Glutamatergic neuron (in vitro differentiated cells): ENCODE results near the gene TNKS2. TPM values are rescaled to one million over a fixed set of nuclear protein-coding genes. Genes with fewer than 3 reads are reported as not detected.
A peak's percentile ranks its signal among the peaks of the same experiment; 100 is the strongest.

ENCODE experiments used
- DNase-seq: peaks from one replicate; pipeline ENCODE4 v3.0.0; 2022
- H3K27ac Mint-ChIP-seq: one replicate; pipeline ENCODE4 v1.8.0; 2020; ENCODE audit warnings: mild to moderate bottlenecking, mixed read lengths, inconsistent platforms; ENCODE audit not compliant: unreplicated experiment
- H3K27me3 Mint-ChIP-seq: one replicate; pipeline ENCODE4 v1.8.0; 2020; ENCODE audit warnings: mild to moderate bottlenecking, moderate library complexity, mixed read lengths, inconsistent platforms; ENCODE audit not compliant: unreplicated experiment
- H3K36me3 Mint-ChIP-seq: one replicate; pipeline ENCODE4 v1.8.0; 2020; ENCODE audit warnings: mild to moderate bottlenecking, mixed read lengths, inconsistent platforms; ENCODE audit not compliant: unreplicated experiment
- H3K4me1 Mint-ChIP-seq: one replicate; pipeline ENCODE4 v1.8.0; 2020; ENCODE audit warnings: mild to moderate bottlenecking, low read depth, mixed read lengths, inconsistent platforms; ENCODE audit not compliant: unreplicated experiment
- H3K4me3 Mint-ChIP-seq: one replicate; pipeline ENCODE4 v1.8.0; 2020; ENCODE audit warnings: mild to moderate bottlenecking, mixed read lengths, inconsistent platforms; ENCODE audit not compliant: unreplicated experiment
- H3K9me3 Mint-ChIP-seq: one replicate; pipeline ENCODE4 v1.8.0; 2020; ENCODE audit warnings: mild to moderate bottlenecking, moderate library complexity, mixed read lengths, inconsistent platforms; ENCODE audit not compliant: unreplicated experiment
- total RNA-seq: library from RNA; stranded (reverse); fragmentation: NEBNext Ultra II Directional; extraction: Animal tissue kit (Norgen Biotek cat#: 25700); gene quantifications from one replicate; pipeline ENCODE4 v1.2.1, GENCODE V29; 2021; ENCODE audit not compliant: unreplicated experiment
- TF ChIP-seq, protein P1 (sequence below): fragments of 200-600 bp; sonication (generic); IDR thresholded peaks from one replicate; pipeline ENCODE4 v1.5.0; 2021; ENCODE audit not compliant: partially characterized antibody, unreplicated experiment

The TNKS2 gene
- total RNA-seq, 1 donor from 2014 or later: 60.4 TPM

DNA sequence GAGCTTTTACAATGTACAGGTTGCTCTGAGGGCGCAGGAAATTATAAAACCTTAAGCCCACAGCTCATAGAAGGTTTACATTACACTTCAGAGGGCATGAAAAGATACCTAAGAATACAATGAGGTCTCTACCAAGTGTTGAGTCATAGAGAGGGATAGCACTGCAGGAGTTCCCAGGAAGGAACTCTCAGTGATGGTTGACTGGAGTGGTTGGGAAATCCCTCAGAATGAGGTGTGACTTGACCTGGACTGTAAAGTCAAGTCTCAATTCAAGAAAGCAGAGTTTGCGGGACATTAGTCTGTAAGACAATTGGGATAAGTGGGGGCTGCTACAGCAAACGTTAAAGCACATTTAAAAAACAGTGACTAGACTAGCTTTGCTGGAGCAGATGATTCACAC lies 21.9 kb downstream of the TNKS2 start:
- H3K36me3 Mint-ChIP-seq: no peaks in the 10 kb centered on the region
- no peak overlapping the region for H3K4me3 Mint-ChIP-seq
- no peaks in the 10 kb centered on the region for H3K27me3 Mint-ChIP-seq
- H3K9me3 Mint-ChIP-seq: peaks cover 2% of the 10 kb centered on the region
- TF ChIP-seq, protein P1, sequence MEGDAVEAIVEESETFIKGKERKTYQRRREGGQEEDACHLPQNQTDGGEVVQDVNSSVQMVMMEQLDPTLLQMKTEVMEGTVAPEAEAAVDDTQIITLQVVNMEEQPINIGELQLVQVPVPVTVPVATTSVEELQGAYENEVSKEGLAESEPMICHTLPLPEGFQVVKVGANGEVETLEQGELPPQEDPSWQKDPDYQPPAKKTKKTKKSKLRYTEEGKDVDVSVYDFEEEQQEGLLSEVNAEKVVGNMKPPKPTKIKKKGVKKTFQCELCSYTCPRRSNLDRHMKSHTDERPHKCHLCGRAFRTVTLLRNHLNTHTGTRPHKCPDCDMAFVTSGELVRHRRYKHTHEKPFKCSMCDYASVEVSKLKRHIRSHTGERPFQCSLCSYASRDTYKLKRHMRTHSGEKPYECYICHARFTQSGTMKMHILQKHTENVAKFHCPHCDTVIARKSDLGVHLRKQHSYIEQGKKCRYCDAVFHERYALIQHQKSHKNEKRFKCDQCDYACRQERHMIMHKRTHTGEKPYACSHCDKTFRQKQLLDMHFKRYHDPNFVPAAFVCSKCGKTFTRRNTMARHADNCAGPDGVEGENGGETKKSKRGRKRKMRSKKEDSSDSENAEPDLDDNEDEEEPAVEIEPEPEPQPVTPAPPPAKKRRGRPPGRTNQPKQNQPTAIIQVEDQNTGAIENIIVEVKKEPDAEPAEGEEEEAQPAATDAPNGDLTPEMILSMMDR: no peak
- no peaks in the 10 kb centered on the region for H3K4me1 Mint-ChIP-seq
- no peak overlapping the region for H3K27ac Mint-ChIP-seq
- no peak for DNase-seq

DNA sequence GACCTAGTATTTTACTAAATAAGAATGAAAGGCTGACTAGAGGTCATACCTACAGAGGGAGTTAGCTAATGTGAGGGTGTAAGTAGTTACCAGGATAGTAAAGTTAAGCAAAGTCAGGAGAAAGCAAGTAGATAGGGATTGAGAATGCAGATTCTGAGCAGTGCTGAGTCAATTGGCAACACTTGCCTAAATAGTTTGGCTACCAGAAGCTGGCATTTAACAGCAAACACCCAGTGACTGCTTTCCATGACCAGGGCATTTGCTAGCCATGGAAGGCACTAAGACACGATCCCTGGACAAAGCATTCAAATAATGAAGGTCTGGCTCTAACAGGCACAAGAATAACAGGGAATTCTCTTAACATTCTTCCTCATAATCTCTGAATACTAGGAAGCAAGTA lies 25.9 kb downstream of the TNKS2 start:
- Mint-ChIP-seq H3K4me3 (no peak overlapping the region), H3K4me1 (no peaks in the 10 kb centered on the region), H3K36me3 (no peaks in the 10 kb centered on the region), H3K27ac (no peak overlapping the region), H3K27me3 (no peaks in the 10 kb centered on the region), H3K9me3 (peaks cover 2% of the 10 kb centered on the region)
- TF ChIP-seq, protein P1: no peak
- no peak for DNase-seq

DNA sequence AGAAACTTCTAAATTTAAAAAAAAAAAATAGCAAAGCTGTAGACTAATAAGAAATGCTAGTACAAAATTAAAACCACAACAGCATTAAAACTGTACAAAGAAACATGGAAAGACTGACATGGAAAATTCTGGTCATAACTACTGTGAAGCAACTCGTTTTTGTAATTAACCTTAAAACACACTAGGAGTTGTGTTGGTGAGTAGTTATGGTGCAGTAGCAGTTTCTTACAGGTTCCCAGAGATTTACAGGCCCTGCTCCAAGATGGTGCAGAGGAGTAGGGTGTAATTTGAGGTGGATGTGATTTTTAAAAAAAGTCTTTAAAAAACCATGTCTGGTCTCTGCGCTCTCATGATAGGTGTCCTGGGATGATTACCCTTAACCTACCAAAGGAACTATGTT lies 31.0 kb downstream of the TNKS2 start:
- no peaks in the 10 kb centered on the region for H3K4me1 Mint-ChIP-seq
- H3K27ac Mint-ChIP-seq: no peak overlapping the region
- TF ChIP-seq, protein P1: no peak
- DNase-seq: no peak
- no peaks in the 10 kb centered on the region for H3K9me3 Mint-ChIP-seq
- no peaks in the 10 kb centered on the region for H3K36me3 Mint-ChIP-seq
- no peaks in the 10 kb centered on the region for H3K27me3 Mint-ChIP-seq
- H3K4me3 Mint-ChIP-seq: no peak overlapping the region

DNA sequence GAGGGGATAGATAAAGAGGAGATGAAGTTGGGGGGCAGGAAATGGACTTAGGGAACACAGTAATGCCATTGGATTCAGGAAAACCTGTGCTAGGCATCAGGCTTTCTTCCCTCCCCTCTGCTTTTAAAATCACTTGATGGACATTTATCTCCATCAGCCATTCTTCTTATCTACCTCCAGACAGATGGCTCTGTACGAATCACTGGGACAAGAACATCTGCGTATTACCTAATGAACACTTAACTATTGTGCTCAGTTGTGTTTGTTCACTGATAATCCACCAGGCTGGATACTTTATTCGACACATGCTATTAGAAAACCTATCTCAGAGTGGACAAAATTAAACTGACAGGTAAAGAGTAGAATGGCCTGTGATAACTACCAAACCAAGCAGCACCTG lies 40.0 kb downstream of the TNKS2 start:
- DNase-seq: no peak
- Mint-ChIP-seq H3K4me3 (no peak overlapping the region), H3K36me3 (peaks cover 4% of the 10 kb centered on the region), H3K4me1 (no peaks in the 10 kb centered on the region), H3K27ac (peak overlapping the region; percentile 43), H3K9me3 (no peaks in the 10 kb centered on the region), H3K27me3 (peaks cover 2% of the 10 kb centered on the region)
- TF ChIP-seq, protein P1: no peak

DNA sequence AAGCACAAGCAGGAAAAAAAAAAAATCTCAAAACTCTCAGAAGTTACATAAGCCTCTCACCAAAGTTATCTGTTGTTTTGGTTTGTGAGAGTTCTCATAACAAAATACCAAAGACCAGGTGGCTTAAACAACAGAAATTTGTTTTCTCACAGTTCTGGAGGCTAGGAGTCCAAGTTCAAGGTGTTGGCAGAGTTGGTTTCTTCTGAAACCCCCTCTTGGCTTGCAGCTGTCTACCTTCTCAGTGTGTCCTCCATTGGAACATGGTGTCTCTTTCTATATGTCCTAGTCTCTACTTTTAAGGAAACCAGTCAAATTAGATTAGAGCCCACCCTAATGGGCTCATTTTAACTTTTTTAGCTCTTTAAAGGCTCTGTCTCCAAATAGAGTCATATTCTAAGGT lies 44.9 kb downstream of the TNKS2 start:
- H3K36me3 Mint-ChIP-seq: peaks cover 4% of the 10 kb centered on the region

More for the DNA sequence above, 44.9 kb downstream of the TNKS2 start:
- TF ChIP-seq, protein P1: no peak
- Mint-ChIP-seq H3K27ac (no peak overlapping the region), H3K4me3 (no peak overlapping the region), H3K4me1 (peaks cover 2% of the 10 kb centered on the region), H3K9me3 (no peaks in the 10 kb centered on the region), H3K27me3 (no peaks in the 10 kb centered on the region)
- no peak for DNase-seq
